GM12865 (cell line): Measurements from ENCODE around the gene PXDN.
"Not testable (repeated sequence)": the region's sequence is repeated elsewhere in the genome, so short reads cannot be mapped to it uniquely, and the experiment has no call there.

ENCODE experiments used
- DNase-seq: peaks from one replicate; pipeline ENCODE4 v3.0.0; 2010; ENCODE audit warnings: low read depth
- H3K4me3 ChIP-seq: 2 replicates; pipeline ENCODE4 v1.5.1; 2011; ENCODE audit warnings: mild to moderate bottlenecking, low read depth, low read length, control low read depth
- TF ChIP-seq, protein P1 (sequence below): IDR thresholded peaks from 2 replicates; pipeline ENCODE4 v1.5.1; 2011; ENCODE audit warnings: low read length, control low read depth, low read depth, inconsistent platforms; ENCODE audit not compliant: insufficient read depth; ENCODE audit errors: missing control alignments

Gene PXDN

DNA sequence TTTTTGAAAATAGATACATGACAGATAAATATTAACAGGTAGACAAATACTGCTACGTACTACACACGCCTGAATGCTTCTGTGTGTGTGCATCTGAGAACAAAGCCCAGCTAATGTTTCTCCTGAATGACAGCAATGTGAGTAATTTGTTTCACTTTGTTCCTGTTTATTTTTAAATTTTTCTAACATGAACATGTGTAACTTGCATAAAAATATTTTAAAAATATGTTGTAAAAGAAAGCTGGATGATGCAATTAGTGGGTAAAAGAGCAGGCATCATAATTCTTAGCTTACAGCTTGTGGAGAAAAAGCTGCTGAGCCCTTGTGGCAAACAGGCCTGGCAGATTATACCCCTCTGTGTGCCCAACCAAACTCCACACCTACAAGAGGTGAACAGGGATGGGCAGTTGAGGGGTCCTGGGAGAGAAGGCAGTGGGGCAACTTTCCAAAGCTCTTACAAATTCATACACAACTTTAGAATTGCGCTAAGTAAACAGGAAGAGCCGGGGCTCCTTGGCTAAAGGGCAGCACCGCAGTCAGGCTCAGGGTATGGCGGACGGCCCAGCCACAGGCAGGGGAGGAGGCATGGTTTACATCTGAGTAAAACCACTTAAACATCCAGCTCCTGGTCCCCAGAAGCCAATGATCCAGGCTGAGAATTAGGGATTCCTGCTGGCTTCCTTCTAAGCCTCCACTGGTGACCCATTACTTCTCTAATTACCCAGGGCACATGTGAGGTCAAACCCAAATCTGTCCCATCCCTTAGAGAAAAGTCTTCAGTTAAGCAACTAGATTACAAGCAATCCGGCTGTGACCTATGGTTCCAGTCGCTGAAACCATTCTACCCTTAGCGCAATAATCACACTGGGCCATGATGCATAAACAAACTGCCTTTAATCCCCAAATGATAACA, 14.0 kb downstream of the PXDN start:
- H3K4me3 ChIP-seq = no peak overlapping the region
- no peak for DNase-seq
- TF ChIP-seq, protein P1, sequence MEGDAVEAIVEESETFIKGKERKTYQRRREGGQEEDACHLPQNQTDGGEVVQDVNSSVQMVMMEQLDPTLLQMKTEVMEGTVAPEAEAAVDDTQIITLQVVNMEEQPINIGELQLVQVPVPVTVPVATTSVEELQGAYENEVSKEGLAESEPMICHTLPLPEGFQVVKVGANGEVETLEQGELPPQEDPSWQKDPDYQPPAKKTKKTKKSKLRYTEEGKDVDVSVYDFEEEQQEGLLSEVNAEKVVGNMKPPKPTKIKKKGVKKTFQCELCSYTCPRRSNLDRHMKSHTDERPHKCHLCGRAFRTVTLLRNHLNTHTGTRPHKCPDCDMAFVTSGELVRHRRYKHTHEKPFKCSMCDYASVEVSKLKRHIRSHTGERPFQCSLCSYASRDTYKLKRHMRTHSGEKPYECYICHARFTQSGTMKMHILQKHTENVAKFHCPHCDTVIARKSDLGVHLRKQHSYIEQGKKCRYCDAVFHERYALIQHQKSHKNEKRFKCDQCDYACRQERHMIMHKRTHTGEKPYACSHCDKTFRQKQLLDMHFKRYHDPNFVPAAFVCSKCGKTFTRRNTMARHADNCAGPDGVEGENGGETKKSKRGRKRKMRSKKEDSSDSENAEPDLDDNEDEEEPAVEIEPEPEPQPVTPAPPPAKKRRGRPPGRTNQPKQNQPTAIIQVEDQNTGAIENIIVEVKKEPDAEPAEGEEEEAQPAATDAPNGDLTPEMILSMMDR = no peak

DNA sequence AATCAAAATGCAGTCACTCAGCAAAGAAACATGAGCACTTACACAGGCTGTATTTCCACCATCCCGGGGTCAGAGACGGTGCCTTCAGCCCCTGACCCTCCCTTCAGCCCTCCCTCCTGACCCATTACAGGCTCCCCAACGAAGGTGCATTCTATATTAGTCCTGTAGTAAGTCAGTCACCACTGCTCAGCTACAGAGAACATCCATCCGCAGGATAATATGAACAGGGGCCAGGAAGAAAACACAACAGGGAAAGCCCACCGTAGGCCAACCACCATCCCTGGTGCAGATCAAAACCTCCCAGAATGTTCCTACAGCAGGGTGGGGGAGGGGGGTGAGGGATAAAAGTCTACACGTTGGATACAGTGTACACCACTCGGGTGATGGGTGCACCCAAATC, 15.1 kb downstream of the PXDN start:
- DNase-seq = no peak
- no peak overlapping the region for H3K4me3 ChIP-seq
- TF ChIP-seq, protein P1 = no peak

DNA sequence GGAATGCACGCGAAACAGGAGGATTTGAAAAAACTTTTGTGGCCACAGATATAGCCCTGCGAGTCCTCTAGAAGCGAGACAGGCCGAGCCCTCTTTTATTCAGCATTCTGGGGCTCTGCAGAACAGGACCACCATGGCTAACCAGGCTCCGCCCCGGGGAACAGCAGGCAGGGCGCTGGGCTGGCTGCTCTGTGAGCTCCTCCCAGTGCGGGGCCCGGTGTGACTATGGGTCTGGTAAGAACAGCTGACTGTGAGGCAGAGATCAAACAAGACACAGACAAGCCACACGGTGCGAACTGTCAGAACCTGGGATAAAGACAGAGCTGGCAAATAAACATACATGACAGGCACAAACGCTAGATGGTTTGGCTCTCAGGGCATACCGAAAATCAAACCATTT, 15.5 kb downstream of the PXDN start:
- TF ChIP-seq, protein P1 = no peak
- H3K4me3 ChIP-seq = no peak overlapping the region
- DNase-seq = no peak

DNA sequence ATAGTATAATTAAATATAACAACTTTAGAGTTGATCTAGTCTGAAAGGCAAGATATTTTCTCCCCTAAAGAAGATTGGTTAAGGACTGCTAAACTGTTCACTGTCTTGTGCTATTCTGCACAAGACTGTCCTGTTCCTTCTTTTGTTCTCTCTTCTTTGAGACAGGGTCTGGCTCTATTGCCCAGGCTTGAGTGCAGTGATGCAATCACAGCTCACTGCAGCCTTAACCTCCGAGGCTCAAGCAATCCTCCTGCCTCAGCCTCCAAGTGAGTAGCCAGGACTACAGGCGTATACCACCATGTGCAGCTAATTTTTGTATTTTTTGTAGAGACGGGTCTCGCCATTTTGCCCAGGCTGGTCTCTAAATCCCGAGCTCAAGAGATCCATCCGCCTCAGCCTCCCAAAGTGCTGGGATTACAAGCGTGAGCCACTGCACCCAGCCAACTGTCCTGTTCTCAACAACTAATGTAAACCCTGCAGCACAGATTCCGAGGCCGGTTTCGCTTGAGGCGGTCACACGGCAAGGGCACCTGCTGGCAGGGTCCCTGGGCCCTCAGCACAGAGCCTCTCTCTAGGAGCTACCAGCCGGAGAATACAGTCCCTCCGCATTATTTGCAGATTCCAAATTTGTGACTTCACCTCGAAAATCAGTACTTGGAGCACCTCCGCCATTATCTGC, 16.4 kb downstream of the PXDN start:
- no peak overlapping the region for H3K4me3 ChIP-seq

DNA sequence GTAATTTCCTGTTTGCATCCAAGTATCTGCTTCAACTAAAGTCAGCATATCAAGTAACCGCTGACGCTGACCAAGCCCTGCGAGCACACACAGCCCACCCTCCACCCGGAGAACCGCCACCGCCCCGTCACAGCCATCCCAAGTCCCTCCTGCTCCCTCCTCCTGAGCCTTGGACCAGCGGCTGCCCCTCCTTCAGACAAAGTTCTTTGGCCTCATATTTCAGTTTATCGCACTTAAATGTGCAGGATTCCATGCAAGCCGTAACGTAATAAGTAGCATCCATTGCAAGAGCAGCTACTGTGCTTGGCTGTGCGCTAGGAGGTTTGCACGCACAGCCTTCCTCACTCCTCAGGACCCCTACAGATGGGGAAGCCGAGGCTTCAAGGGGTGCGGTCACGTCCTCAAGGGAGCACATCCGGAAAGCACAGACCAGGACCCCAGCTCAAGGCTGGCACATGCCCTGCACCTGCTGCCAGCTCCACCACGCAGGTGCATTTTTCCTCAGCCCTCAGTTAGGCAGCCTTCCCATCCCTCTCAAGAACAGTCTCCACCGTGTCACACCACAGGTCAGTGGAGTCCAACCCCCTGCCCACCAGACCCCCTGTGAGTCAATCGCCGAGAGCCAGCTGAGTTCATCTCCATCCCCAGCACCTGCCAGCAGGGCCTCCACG, 17.1 kb downstream of the PXDN start:
- H3K4me3 ChIP-seq = no peak overlapping the region
- TF ChIP-seq, protein P1 = no peak
- DNase-seq = no peak

More for the DNA sequence above, 16.4 kb downstream of the PXDN start:
- TF ChIP-seq, protein P1 = no peak
- DNase-seq = no peak

DNA sequence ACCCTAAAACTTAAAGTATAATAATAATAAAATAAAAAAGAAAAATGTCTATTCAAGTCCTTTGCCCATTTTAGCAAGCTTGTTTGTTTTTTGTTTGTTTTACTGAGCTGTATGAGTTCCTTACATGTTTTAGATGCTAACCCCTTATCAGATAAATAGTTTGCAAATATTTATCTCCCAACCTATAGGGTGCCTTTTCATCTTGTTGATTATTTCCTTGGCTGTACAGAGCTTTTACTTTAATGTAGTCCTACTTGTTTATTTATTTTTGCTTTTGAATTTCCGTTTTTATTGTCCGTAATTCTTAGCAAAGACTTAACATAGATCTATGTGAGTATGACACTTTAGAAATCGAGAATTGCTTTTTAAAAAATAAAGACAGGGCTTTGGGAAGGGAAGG, 17.8 kb downstream of the PXDN start:
- H3K4me3 ChIP-seq = no peak overlapping the region
- TF ChIP-seq, protein P1 = no peak
- DNase-seq = no peak

DNA sequence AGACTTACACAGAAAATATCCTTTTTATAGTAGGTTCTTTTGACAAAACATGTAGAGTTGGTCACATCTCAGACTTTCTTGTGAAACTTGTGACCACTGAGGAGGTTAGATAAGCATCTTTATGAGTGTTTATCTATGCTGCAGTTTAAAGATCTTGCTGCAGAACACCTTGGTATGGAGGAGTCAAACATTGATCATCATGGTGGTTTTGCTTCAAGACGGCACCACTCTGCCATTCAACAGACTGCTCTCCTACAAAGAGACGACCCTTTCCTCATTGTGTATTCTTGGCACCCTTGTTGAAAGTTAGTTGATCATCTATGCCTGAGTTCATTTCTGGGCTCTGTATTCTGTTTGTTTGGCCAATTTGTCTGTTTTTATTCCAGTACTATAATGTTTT, 20.0 kb downstream of the PXDN start:
- not testable (repeated sequence) for DNase-seq, H3K4me3 ChIP-seq
